HepG2 (cell line): ENCODE measurements around the gene GSTK1. TPM values are rescaled to one million over a fixed set of nuclear protein-coding genes. Genes with fewer than 3 reads are reported as not detected.

Experiments used
- ARID4A ChIP-seq: sonication (generic); formaldehyde crosslinking; IDR thresholded peaks from 2 replicates; pipeline ENCODE4 v1.5.0; 2020; ENCODE audit warnings: mild to moderate bottlenecking, missing genetic modification reagents, borderline replicate concordance
- CENPT ChIP-seq: sonication (generic); formaldehyde crosslinking; IDR thresholded peaks from 2 replicates; pipeline ENCODE4 v1.8.0; 2022; ENCODE audit warnings: low read depth, mild to moderate bottlenecking, moderate library complexity, missing genetic modification reagents
- CSRNP1 ChIP-seq: sonication (generic); formaldehyde crosslinking; IDR thresholded peaks from 2 replicates; pipeline ENCODE4 v1.8.1; 2023; ENCODE audit warnings: mild to moderate bottlenecking, missing genetic modification reagents
- EZH2 ChIP-seq: conservative IDR thresholded peaks from 2 replicates; pipeline ENCODE4 v1.6.1; 2012; ENCODE audit warnings: mild to moderate bottlenecking, low read depth, low read length, moderate library complexity
- GLI4 ChIP-seq: sonication (generic); formaldehyde crosslinking; IDR thresholded peaks from 2 replicates; pipeline ENCODE4 v1.5.1; 2020; ENCODE audit warnings: missing genetic modification reagents, mild to moderate bottlenecking, moderate library complexity, borderline replicate concordance
- GTF3A ChIP-seq: sonication (generic); formaldehyde crosslinking; conservative IDR thresholded peaks from 2 replicates; pipeline ENCODE4 v1.4.0; 2020; ENCODE audit warnings: mild to moderate bottlenecking, missing genetic modification reagents
- IKZF5 ChIP-seq: IDR thresholded peaks from 2 replicates; pipeline ENCODE4 v1.6.1; 2018; ENCODE audit warnings: missing genetic modification reagents, mild to moderate bottlenecking, missing compliant biosample characterization
- KAT7 ChIP-seq: IDR thresholded peaks from 2 replicates; pipeline ENCODE4 v1.6.1; 2018; ENCODE audit warnings: borderline replicate concordance, missing compliant biosample characterization
- NPAS2 ChIP-seq: sonication (generic); formaldehyde crosslinking; IDR thresholded peaks from 2 replicates; pipeline ENCODE4 v1.8.0; 2022; ENCODE audit warnings: mild to moderate bottlenecking, missing genetic modification reagents, borderline replicate concordance
- NR0B2 ChIP-seq: sonication (generic); formaldehyde crosslinking; IDR thresholded peaks from 2 replicates; pipeline ENCODE4 v1.4.0; 2020; ENCODE audit warnings: mild to moderate bottlenecking, missing genetic modification reagents
- NR2F6 ChIP-seq, 2 experiments: IDR thresholded peaks; 2 replicates each; pipeline ENCODE4 v1.6.1; 2016; ENCODE audit warnings: antibody characterized with exemption in 1 of 2, mild to moderate bottlenecking in 1 of 2
- ZMYM3 ChIP-seq: sonication (generic); formaldehyde crosslinking; IDR thresholded peaks from 2 replicates; pipeline ENCODE4 v1.5.1; 2020; ENCODE audit warnings: mild to moderate bottlenecking, missing genetic modification reagents
- ZNF326 ChIP-seq: sonication (generic); formaldehyde crosslinking; IDR thresholded peaks from 2 replicates; pipeline ENCODE4 v1.4.0; 2020; ENCODE audit warnings: missing genetic modification reagents, borderline replicate concordance
- ZNF451 ChIP-seq: sonication (generic); formaldehyde crosslinking; IDR thresholded peaks from 2 replicates; pipeline ENCODE4 v1.5.0; 2020; ENCODE audit warnings: mild to moderate bottlenecking, missing genetic modification reagents
- ZNF597 ChIP-seq: sonication (generic); formaldehyde crosslinking; IDR thresholded peaks from 2 replicates; pipeline ENCODE4 v1.5.0; 2020; ENCODE audit warnings: missing genetic modification reagents
- ZNF652 ChIP-seq: IDR thresholded peaks from 2 replicates; pipeline ENCODE4 v1.6.1; 2016; ENCODE audit warnings: low read depth, borderline replicate concordance
- ZNF713 ChIP-seq: sonication (generic); formaldehyde crosslinking; IDR thresholded peaks from 2 replicates; pipeline ENCODE4 v1.4.0; 2020; ENCODE audit warnings: mild to moderate bottlenecking, missing genetic modification reagents
- ZNF775 ChIP-seq: sonication (generic); formaldehyde crosslinking; IDR thresholded peaks from 2 replicates; pipeline ENCODE4 v1.4.0; 2020; ENCODE audit warnings: missing genetic modification reagents, mild to moderate bottlenecking, moderate library complexity, borderline replicate concordance
- ZNF780A ChIP-seq: sonication (generic); formaldehyde crosslinking; IDR thresholded peaks from 2 replicates; pipeline ENCODE4 v1.8.0; 2022; ENCODE audit warnings: mild to moderate bottlenecking, missing genetic modification reagents, moderate library complexity
- ZNF816 ChIP-seq: sonication (generic); formaldehyde crosslinking; IDR thresholded peaks from 2 replicates; pipeline ENCODE4 v1.8.0; 2022; ENCODE audit warnings: missing genetic modification reagents, mild to moderate bottlenecking, borderline replicate concordance
- polyA plus RNA-seq, 8 experiments: library from polyadenylated mRNA; depleted of rRNA in 3 of 8; stranded (reverse) in 7 of 8; unstranded in 1 of 8; fragments of >200 nt; fragmentation: Illumina TruSeq in 4 of 8; extraction: Trizol in 4 of 8; gene quantifications; 2 replicates each; pipeline versions ENCODE4 v1.2.1 to v1.2.3, GENCODE V29; 2011 to 2016; ENCODE audit warnings: low read depth in 4 of 8, missing spikeins in 1 of 8, mixed read lengths in 1 of 8; ENCODE audit not compliant: insufficient read depth in 1 of 8
- total RNA-seq, 5 experiments: library from RNA; depleted of rRNA; stranded (reverse); fragments of >200 nt; fragmentation: Illumina TruSeq; extraction: Trizol; gene quantifications; 2 replicates each; pipeline ENCODE4 v1.2.3, GENCODE V29; 2016; ENCODE audit warnings: low read depth in 1 of 5

The GSTK1 gene
- total and polyA plus RNA-seq, 2 of the 13 experiments (the other 11 are each of a cell fraction or from before 2014, with no cell fraction given): 64.6 to 92.1 TPM

GRCh38 chr7:143287935-143288826 lies 24.9 kb downstream of the GSTK1 start, which contains the start of gene CASP2 (continued):
- TF ChIP-seq ZNF326: no peak
- TF ChIP-seq NR0B2 (CRISPR knock-in tag): 0 out of 2 replicates have a peak, but pooled peaks have one; percentile 8
- TF ChIP-seq GTF3A (CRISPR knock-in tag): no peak
- TF ChIP-seq ARID4A (CRISPR knock-in tag): peak; percentile 92
- no peak for TF ChIP-seq ZMYM3 (CRISPR knock-in tag)
- TF ChIP-seq ZNF451: peak; percentile 74
- TF ChIP-seq ZNF775 (CRISPR knock-in tag): no peak
- no peak; the same call in 1 of the 2 replicates for TF ChIP-seq CSRNP1 (CRISPR knock-in tag)
- no peak for TF ChIP-seq NPAS2 (CRISPR knock-in tag)
- TF ChIP-seq ZNF597 (CRISPR knock-in tag): no peak
- TF ChIP-seq CENPT (CRISPR knock-in tag): no peak
- no peak for TF ChIP-seq NR2F6 (IDR thresholded peaks at IDR 0.05)
- peak; percentile 26; the same call in 1 of the 2 replicates for TF ChIP-seq NR2F6 (CRISPR knock-in tag; IDR thresholded peaks at IDR 0.05)
- TF ChIP-seq GLI4 (CRISPR knock-in tag): no peak
- peak; percentile 67; the same call in 1 of the 2 replicates for TF ChIP-seq ZNF780A (CRISPR knock-in tag)
- TF ChIP-seq EZH2: no peak
- no peak for TF ChIP-seq KAT7 (CRISPR knock-in tag)
- TF ChIP-seq ZNF713 (CRISPR knock-in tag): no peak
- TF ChIP-seq IKZF5 (CRISPR knock-in tag): no peak
- no peak for TF ChIP-seq ZNF816
- TF ChIP-seq ZNF652: no peak
